Measurements from ENCODE around the gene ANKRD2.
"Not testable (repeated sequence)": the region's sequence is repeated elsewhere in the genome, so short reads cannot be mapped to it uniquely, and the experiment has no call there.

ANKRD2 gene

GRCh38 chr10:97561386-97562077 is 11.0 kb upstream of the ANKRD2 start:
- not testable (repeated sequence) for DNase-seq (ENCODE audit: low spot score); H3K4me1 ChIP-seq (ENCODE audit: insufficient read depth, poor library complexity, severe bottlenecking); H3K27ac ChIP-seq (ENCODE audit: poor library complexity, severe bottlenecking); H3K4me3 ChIP-seq (ENCODE audit: severe bottlenecking); H3K36me3 ChIP-seq (ENCODE audit: low read depth); H3K9me3 ChIP-seq (ENCODE audit: severe bottlenecking); ATAC-seq (ENCODE audit: low read depth); H3K27me3 ChIP-seq (ENCODE audit: insufficient read depth, poor library complexity, severe bottlenecking)

GRCh38 chr10:97562329-97562728 is 10.2 kb upstream of the ANKRD2 start:
- not testable (repeated sequence) for H3K4me3 ChIP-seq (ENCODE audit: severe bottlenecking); H3K4me1 ChIP-seq (ENCODE audit: insufficient read depth, poor library complexity, severe bottlenecking); H3K27ac ChIP-seq (ENCODE audit: poor library complexity, severe bottlenecking); H3K27me3 ChIP-seq (ENCODE audit: insufficient read depth, poor library complexity, severe bottlenecking); H3K9me3 ChIP-seq (ENCODE audit: severe bottlenecking); DNase-seq (ENCODE audit: low spot score); H3K36me3 ChIP-seq (ENCODE audit: low read depth); ATAC-seq (ENCODE audit: low read depth)

- DNase-seq (ENCODE audit: low spot score) (no peak), ATAC-seq (ENCODE audit: low read depth) (no peak)
- no peaks in the 10 kb centered on the region for H3K36me3 ChIP-seq (ENCODE audit: low read depth)
- peaks cover 6% of the 10 kb centered on the region for H3K4me1 ChIP-seq (ENCODE audit: insufficient read depth, poor library complexity, severe bottlenecking)
- no peaks in the 10 kb centered on the region for H3K9me3 ChIP-seq (ENCODE audit: severe bottlenecking)
- no peak overlapping the region for H3K27ac ChIP-seq (ENCODE audit: poor library complexity, severe bottlenecking)
- H3K27me3 ChIP-seq (ENCODE audit: insufficient read depth, poor library complexity, severe bottlenecking): no peaks in the 10 kb centered on the region
- no peak overlapping the region for H3K4me3 ChIP-seq (ENCODE audit: severe bottlenecking)
- no peak for TF ChIP-seq CTCF (IDR thresholded peaks at IDR 0.05; ENCODE audit: poor library complexity, severe bottlenecking)
Measured at GRCh38 chr10:97563337-97563736, 9.2 kb upstream of the ANKRD2 start.

GRCh38 chr10:97564776-97565175 is 7.8 kb upstream of the ANKRD2 start:
- no peaks in the 10 kb centered on the region for H3K9me3 ChIP-seq (ENCODE audit: severe bottlenecking)
- peaks cover 6% of the 10 kb centered on the region for H3K4me1 ChIP-seq (ENCODE audit: insufficient read depth, poor library complexity, severe bottlenecking)
- ATAC-seq (ENCODE audit: low read depth): no peak
- H3K36me3 ChIP-seq (ENCODE audit: low read depth): no peaks in the 10 kb centered on the region
- no peak overlapping the region for H3K27ac ChIP-seq (ENCODE audit: poor library complexity, severe bottlenecking)
- H3K27me3 ChIP-seq (ENCODE audit: insufficient read depth, poor library complexity, severe bottlenecking): no peaks in the 10 kb centered on the region
- no peak for DNase-seq (ENCODE audit: low spot score)
- no peak overlapping the region for H3K4me3 ChIP-seq (ENCODE audit: severe bottlenecking)
- TF ChIP-seq CTCF (IDR thresholded peaks at IDR 0.05; ENCODE audit: poor library complexity, severe bottlenecking): no peak

- no peaks in the 10 kb centered on the region for H3K27me3 ChIP-seq (ENCODE audit: insufficient read depth, poor library complexity, severe bottlenecking)
- no peak overlapping the region for H3K4me3 ChIP-seq (ENCODE audit: severe bottlenecking)
- peak overlapping the region; percentile 37 for H3K27ac ChIP-seq (ENCODE audit: poor library complexity, severe bottlenecking)
- peak; percentile 35; the same call in 2 of the 3 replicates for ATAC-seq (ENCODE audit: low read depth)
- H3K4me1 ChIP-seq (ENCODE audit: insufficient read depth, poor library complexity, severe bottlenecking): peaks cover 18% of the 10 kb centered on the region
- TF ChIP-seq CTCF (IDR thresholded peaks at IDR 0.05; ENCODE audit: poor library complexity, severe bottlenecking): no peak
- no peaks in the 10 kb centered on the region for H3K36me3 ChIP-seq (ENCODE audit: low read depth)
- no peak for DNase-seq (ENCODE audit: low spot score)
- no peaks in the 10 kb centered on the region for H3K9me3 ChIP-seq (ENCODE audit: severe bottlenecking)
Measured at GRCh38 chr10:97566336-97566996, 6.1 kb upstream of the ANKRD2 start.

- Histone ChIP-seq H3K4me3 (ENCODE audit: severe bottlenecking) (no peak overlapping the region), H3K27ac (ENCODE audit: poor library complexity, severe bottlenecking) (no peak overlapping the region), H3K9me3 (ENCODE audit: severe bottlenecking) (no peaks in the 10 kb centered on the region), H3K4me1 (ENCODE audit: insufficient read depth, poor library complexity, severe bottlenecking) (peaks cover 31% of the 10 kb centered on the region), H3K27me3 (ENCODE audit: insufficient read depth, poor library complexity, severe bottlenecking) (no peaks in the 10 kb centered on the region), H3K36me3 (ENCODE audit: low read depth) (no peaks in the 10 kb centered on the region)
- DNase-seq (ENCODE audit: low spot score) (no peak), ATAC-seq (ENCODE audit: low read depth) (no peak)
- TF ChIP-seq CTCF (IDR thresholded peaks at IDR 0.05; ENCODE audit: poor library complexity, severe bottlenecking): no peak
Measured at GRCh38 chr10:97567891-97568290, 4.7 kb upstream of the ANKRD2 start.
